Mucosa of descending colon (tissue), 3 donors: Measurements from ENCODE around the gene MAST4. TPM values are rescaled to one million over a fixed set of nuclear protein-coding genes. Genes with fewer than 3 reads are reported as not detected.
A peak's percentile ranks its signal among the peaks of the same experiment; 100 is the strongest.

Source experiments
- ATAC-seq: fragments of 200-7000 bp; cut with Tn5 transposase; one replicate; pipeline ENCODE4 v1.9.1; 2020; ENCODE audit warnings: mild to moderate bottlenecking, moderate library complexity
- DNase-seq, 3 donors: peaks; one replicate each; pipeline ENCODE4 v3.0.0-alpha.2; 2020
- H3K36me3 ChIP-seq: fragments of 200-600 bp; one replicate; pipeline ENCODE4 v1.8.0; 2021; ENCODE audit warnings: low read depth, mild to moderate bottlenecking
- H3K4me1 ChIP-seq: fragments of 200-600 bp; one replicate; pipeline ENCODE4 v1.8.0; 2021; ENCODE audit warnings: low read depth, mild to moderate bottlenecking
- H3K4me3 ChIP-seq: fragments of 200-600 bp; one replicate; pipeline ENCODE4 v1.8.0; 2021; ENCODE audit warnings: mild to moderate bottlenecking
- H3K9me3 ChIP-seq: fragments of 200-600 bp; one replicate; pipeline ENCODE4 v1.8.0; 2021; ENCODE audit warnings: mild to moderate bottlenecking
- CTCF ChIP-seq: fragments of 200-600 bp; IDR thresholded peaks from one replicate; pipeline ENCODE4 v1.8.0; 2022; ENCODE audit warnings: antibody characterized with exemption, mild to moderate bottlenecking
- intact Hi-C, 2 donors: fragments of 100-400 bp; cut with DNase I in 1 of 2; cut with micrococcal nuclease in 1 of 2; formaldehyde crosslinking; loops; one replicate each; pipeline versions ENCODE4 v1.11.0 to v1.11.1; 2022; cut with DNase I, micrococcal nuclease
- total RNA-seq, 3 donors: library from RNA; stranded (reverse); fragmentation: NEBNext Ultra II Directional in 2 of 3; extraction: Animal tissue kit (Norgen Biotek cat#: 25700) in 2 of 3; gene quantifications; one replicate each; pipeline versions ENCODE4 v1.2.1 to v1.2.4, GENCODE V29; 2021 to 2023
- donor health status: DM: no; HTN: no; CAD: no; lungs with moderate emphysema.
- donor health status: DM: no; HTN: no; CAD: no.
- donor health status: DM: no; HTN: yes; CAD: no.

MAST4 gene
- total RNA-seq, 3 donors from 2014 or later, result 16.2 to 34.0 (median 22.5) TPM

GRCh38 chr5:66655395-66656324 is 59.5 kb downstream of the MAST4 start:
- H3K9me3 ChIP-seq, result no peaks in the 10 kb centered on the region
- TF ChIP-seq CTCF, result no peak
- ATAC-seq (no peak), DNase-seq (no peak)
- no peaks in the 10 kb centered on the region for H3K4me1 ChIP-seq
- H3K4me3 ChIP-seq, result no peak overlapping the region
- H3K36me3 ChIP-seq, result no peaks in the 10 kb centered on the region
- intact Hi-C loops, result no loop called here

- no peaks in the 10 kb centered on the region for H3K4me1 ChIP-seq
- no peak for ATAC-seq
- no peak for TF ChIP-seq CTCF
- intact Hi-C loops, result no loop called here
- DNase-seq, result no peak
- H3K36me3 ChIP-seq, result no peaks in the 10 kb centered on the region
- H3K9me3 ChIP-seq, result no peaks in the 10 kb centered on the region
- no peak overlapping the region for H3K4me3 ChIP-seq
Measured at GRCh38 chr5:66658516-66658915, 62.3 kb downstream of the MAST4 start.

GRCh38 chr5:66659780-66660179 is 63.6 kb downstream of the MAST4 start:
- Histone ChIP-seq H3K9me3 (no peaks in the 10 kb centered on the region), H3K4me1 (no peaks in the 10 kb centered on the region), H3K4me3 (no peak overlapping the region), H3K36me3 (no peaks in the 10 kb centered on the region)
- TF ChIP-seq CTCF, result no peak
- DNase-seq (no peak), ATAC-seq (no peak)
- intact Hi-C loops, result no loop called here

- intact Hi-C loops, result no loop called here
- Histone ChIP-seq H3K4me3 (no peak overlapping the region), H3K9me3 (no peaks in the 10 kb centered on the region), H3K4me1 (no peaks in the 10 kb centered on the region), H3K36me3 (no peaks in the 10 kb centered on the region)
- TF ChIP-seq CTCF, result no peak
- no peak for ATAC-seq
- DNase-seq, result no peak
Measured at GRCh38 chr5:66660396-66660795, 64.2 kb downstream of the MAST4 start.

- no peak overlapping the region for H3K4me3 ChIP-seq
- ATAC-seq, result peak; percentile 28
- no peaks in the 10 kb centered on the region for H3K36me3 ChIP-seq
- intact Hi-C loops, result no loop called here
- H3K4me1 ChIP-seq, result no peaks in the 10 kb centered on the region
- H3K9me3 ChIP-seq, result no peaks in the 10 kb centered on the region
- peak in 2 of 3 donors; percentile 25 to 32 for DNase-seq
- no peak for TF ChIP-seq CTCF
Measured at GRCh38 chr5:66661149-66661548, 65.0 kb downstream of the MAST4 start.
